ENCODE data around the gene CAPS. TPM values are rescaled to one million over a fixed set of nuclear protein-coding genes. Genes with fewer than 3 reads are reported as not detected.
A peak's percentile ranks its signal among the peaks of the same experiment; 100 is the strongest.

Gene CAPS
- total RNA-seq, 1 donor from 2014 or later = 14.4 TPM

- Mint-ChIP-seq H3K27me3 (ENCODE audit: unreplicated experiment) (no peaks in the 10 kb centered on the region), H3K27ac (ENCODE audit: unreplicated experiment) (peak overlapping the region; percentile 82), H3K36me3 (ENCODE audit: unreplicated experiment) (peaks cover 40% of the 10 kb centered on the region), H3K9me3 (ENCODE audit: unreplicated experiment) (no peaks in the 10 kb centered on the region), H3K4me1 (ENCODE audit: unreplicated experiment) (peaks cover 13% of the 10 kb centered on the region), H3K4me3 (ENCODE audit: unreplicated experiment) (no peak overlapping the region)
- no peak for DNase-seq (ENCODE audit: extremely low spot score, unreplicated experiment)
- TF ChIP-seq CTCF (IDR thresholded peaks at IDR 0.05) = no peak
Observed at GRCh38 chr19:5926641-5927440, 12.8 kb downstream of the CAPS start.

- no peak overlapping the region for H3K4me3 Mint-ChIP-seq (ENCODE audit: unreplicated experiment)
- H3K36me3 Mint-ChIP-seq (ENCODE audit: unreplicated experiment) = peaks cover 39% of the 10 kb centered on the region
- no peaks in the 10 kb centered on the region for H3K27me3 Mint-ChIP-seq (ENCODE audit: unreplicated experiment)
- peak overlapping the region; percentile 82 for H3K27ac Mint-ChIP-seq (ENCODE audit: unreplicated experiment)
- no peak for DNase-seq (ENCODE audit: extremely low spot score, unreplicated experiment)
- peaks cover 13% of the 10 kb centered on the region for H3K4me1 Mint-ChIP-seq (ENCODE audit: unreplicated experiment)
- no peaks in the 10 kb centered on the region for H3K9me3 Mint-ChIP-seq (ENCODE audit: unreplicated experiment)
- TF ChIP-seq CTCF (IDR thresholded peaks at IDR 0.05) = no peak
Observed at GRCh38 chr19:5927441-5927821, 13.4 kb downstream of the CAPS start.

GRCh38 chr19:5929179-5929578, 15.1 kb downstream of the CAPS start:
- no peak for TF ChIP-seq CTCF (IDR thresholded peaks at IDR 0.05)
- Mint-ChIP-seq H3K36me3 (ENCODE audit: unreplicated experiment) (peaks cover 33% of the 10 kb centered on the region), H3K9me3 (ENCODE audit: unreplicated experiment) (no peaks in the 10 kb centered on the region), H3K4me3 (ENCODE audit: unreplicated experiment) (no peak overlapping the region), H3K4me1 (ENCODE audit: unreplicated experiment) (peaks cover 22% of the 10 kb centered on the region), H3K27me3 (ENCODE audit: unreplicated experiment) (no peaks in the 10 kb centered on the region), H3K27ac (ENCODE audit: unreplicated experiment) (no peak overlapping the region)
- no peak for DNase-seq (ENCODE audit: extremely low spot score, unreplicated experiment)

- no peak for TF ChIP-seq CTCF (IDR thresholded peaks at IDR 0.05)
- peaks cover 31% of the 10 kb centered on the region for H3K36me3 Mint-ChIP-seq (ENCODE audit: unreplicated experiment)
- no peaks in the 10 kb centered on the region for H3K9me3 Mint-ChIP-seq (ENCODE audit: unreplicated experiment)
- no peaks in the 10 kb centered on the region for H3K27me3 Mint-ChIP-seq (ENCODE audit: unreplicated experiment)
- H3K4me3 Mint-ChIP-seq (ENCODE audit: unreplicated experiment) = no peak overlapping the region
- no peak for DNase-seq (ENCODE audit: extremely low spot score, unreplicated experiment)
- H3K4me1 Mint-ChIP-seq (ENCODE audit: unreplicated experiment) = peaks cover 26% of the 10 kb centered on the region
- no peak overlapping the region for H3K27ac Mint-ChIP-seq (ENCODE audit: unreplicated experiment)
Observed at GRCh38 chr19:5929625-5930024, 15.6 kb downstream of the CAPS start.

- Mint-ChIP-seq H3K9me3 (ENCODE audit: unreplicated experiment) (no peaks in the 10 kb centered on the region), H3K36me3 (ENCODE audit: unreplicated experiment) (peaks cover 29% of the 10 kb centered on the region), H3K27ac (ENCODE audit: unreplicated experiment) (no peak overlapping the region), H3K27me3 (ENCODE audit: unreplicated experiment) (no peaks in the 10 kb centered on the region), H3K4me3 (ENCODE audit: unreplicated experiment) (no peak overlapping the region), H3K4me1 (ENCODE audit: unreplicated experiment) (peaks cover 43% of the 10 kb centered on the region)
- TF ChIP-seq CTCF (IDR thresholded peaks at IDR 0.05) = no peak
- DNase-seq (ENCODE audit: extremely low spot score, unreplicated experiment) = no peak
Observed at GRCh38 chr19:5931251-5931650, 17.2 kb downstream of the CAPS start.

Measured in osteocyte (in vitro differentiated cells).